GM12878 (cell line): ENCODE measurements around the gene FAM53B. TPM values are rescaled to one million over a fixed set of nuclear protein-coding genes. Genes with fewer than 3 reads are reported as not detected.

Source experiments
- ATAC-seq: fragments of 200-7000 bp; cut with Tn5 transposase; 3 replicates; pipeline ENCODE4 v1.9.1; 2020; ENCODE audit warnings: mild to moderate bottlenecking, moderate library complexity
- BruUV-seq: library from RNA; stranded (reverse); fragments of 400-500 nt; replicated peaks from 2 replicates; lab custom pipeline; 2021; lab: Mats Ljungman, UMichigan
- CTCF ChIA-PET: fragments of 300-600 bp; sonication (Branson Sonifier 250); formaldehyde crosslinking; extraction: SDS; loops from one replicate; lab custom pipeline; 2021; ENCODE audit warnings: inconsistent platforms; lab: Yijun Ruan, JAX
- POLR2A ChIA-PET: fragments of 350-600 bp; formaldehyde crosslinking; extraction: SDS; loops from one replicate; lab custom pipeline; 2021; ENCODE audit warnings: inconsistent platforms; lab: Charles Lee
- RAD21 ChIA-PET: fragments of 300-600 bp; sonication (Branson Sonifier 250); formaldehyde crosslinking; loops from one replicate; lab custom pipeline; 2023; ENCODE audit warnings: antibody characterized with exemption; ENCODE audit not compliant: unreplicated experiment; lab: Charles Lee
- SMC1A ChIA-PET: fragments of 300-600 bp; sonication (Branson Sonifier 250); formaldehyde crosslinking; loops from one replicate; lab custom pipeline; 2023; ENCODE audit not compliant: unreplicated experiment, uncharacterized antibody; lab: Charles Lee
- DNase-seq: peaks from one replicate; pipeline ENCODE4 v3.0.0-alpha.2; 2011; ENCODE audit warnings: low read depth, low spot score
- FAIRE-seq: peaks from 3 replicates; lab custom pipeline; 2011; peaks lifted over from hg19 to GRCh38; lab: Jason Lieb, UNC
- H2AFZ ChIP-seq: 2 replicates; pipeline ENCODE4 v1.6.0; 2011; ENCODE audit warnings: low read depth, low read length, control low read depth; ENCODE audit not compliant: control insufficient read depth
- H3K27ac ChIP-seq: 2 replicates; pipeline ENCODE4 v1.5.1; 2011; ENCODE audit warnings: control low read depth; ENCODE audit not compliant: control insufficient read depth, insufficient read depth
- H3K27me3 ChIP-seq, 2 experiments: replicated peaks in 1 of 2; 2 replicates each; pipeline versions ENCODE4 v1.6.0 to v1.6.1; 2011; ENCODE audit warnings: low read length in 1 of 2; ENCODE audit not compliant: control insufficient read depth in 2 of 2, insufficient read depth in 2 of 2
- H3K36me3 ChIP-seq, 2 experiments: 2 replicates each; pipeline ENCODE4 v1.5.1; 2011; ENCODE audit warnings: low read length in 1 of 2; ENCODE audit not compliant: control insufficient read depth in 2 of 2, insufficient read depth in 2 of 2
- H3K4me1 ChIP-seq: 2 replicates; pipeline ENCODE4 v1.6.1; 2011; ENCODE audit warnings: mild to moderate bottlenecking, low read length, moderate library complexity, mixed read lengths; ENCODE audit not compliant: control insufficient read depth, insufficient read depth
- H3K4me2 ChIP-seq: 2 replicates; pipeline ENCODE4 v1.6.0; 2011; ENCODE audit warnings: control low read depth; ENCODE audit not compliant: control insufficient read depth, insufficient read depth
- H3K4me3 ChIP-seq: fragments of 200-600 bp; sonication (generic); 2 replicates; pipeline ENCODE4 v1.5.1; 2016
- H3K79me2 ChIP-seq: 2 replicates; pipeline ENCODE4 v1.6.0; 2011; ENCODE audit warnings: low read length; ENCODE audit not compliant: control insufficient read depth, insufficient read depth
- H3K9ac ChIP-seq: 2 replicates; pipeline ENCODE4 v1.8.0; 2011; ENCODE audit warnings: low read length, control low read depth, mixed read lengths; ENCODE audit not compliant: control insufficient read depth, insufficient read depth
- H3K9me3 ChIP-seq: replicated peaks from 3 replicates; pipeline ENCODE4 v1.5.1; 2011; ENCODE audit warnings: mild to moderate bottlenecking, low read length; ENCODE audit not compliant: control insufficient read depth, insufficient read depth
- H4K20me1 ChIP-seq: 2 replicates; pipeline ENCODE4 v1.6.0; 2011; ENCODE audit not compliant: control insufficient read depth, insufficient read depth
- CHD2 ChIP-seq: IDR thresholded peaks from 2 replicates; pipeline ENCODE4 v1.6.1; 2011; ENCODE audit warnings: low read depth, low read length, improper control_type of control experiment, borderline replicate concordance
- RAD21 ChIP-seq: IDR thresholded peaks from 2 replicates; pipeline ENCODE4 v1.6.1; 2011; ENCODE audit warnings: mild to moderate bottlenecking, low read depth, low read length, moderate library complexity; ENCODE audit not compliant: insufficient read depth
- WGBS: methylation state at CpG from one replicate; pipeline ENCODE4 v1.1.6; 2016; ENCODE audit warnings: low lambda C conversion rate; ENCODE audit not compliant: insufficient replicate concordance, insufficient coverage; ENCODE audit errors: missing lambda C conversion rate; 5-methylcytosine and 5-hydroxymethylcytosine counted together
- in situ Hi-C: fragments of 300-500 bp; cut with MboI; formaldehyde crosslinking; loops from 9 replicates; pipeline ENCODE4 v1.14.3; 2018; ENCODE audit warnings: mixed read lengths
- intact Hi-C: fragments of 100-400 bp; cut with micrococcal nuclease; formaldehyde crosslinking; loops from one replicate; pipeline ENCODE4 v1.14.2; 2022; ENCODE audit not compliant: unreplicated experiment
- polyA plus RNA-seq, 11 experiments: library from polyadenylated mRNA; depleted of rRNA in 4 of 11; unstranded in 6 of 11; stranded (reverse) in 5 of 11; fragments of >200 nt; fragmentation: Nextera tagmentation in 4 of 11; fragmentation: Illumina TruSeq in 1 of 11; extraction: Ambion mirVana in 4 of 11; extraction: Trizol in 1 of 11; gene quantifications; 1 replicate in 1 of 11; 2 replicates in 10 of 11; pipeline versions ENCODE4 v1.2.1 to v1.2.3, GENCODE V29; 2011 to 2016; ENCODE audit warnings: inconsistent platforms in 2 of 11, missing spikeins in 2 of 11, low read depth in 1 of 11
- total RNA-seq, 4 experiments: library from RNA; depleted of rRNA in 3 of 4; stranded (reverse); fragments of >200 nt in 3 of 4; fragmentation: Illumina TruSeq in 1 of 4; extraction: Trizol in 1 of 4; gene quantifications; 2 replicates each; pipeline versions ENCODE4 v1.2.1 to v1.2.3, GENCODE V29; 2013 to 2021
- TF ChIP-seq, protein P1 (sequence below): IDR thresholded peaks from 2 replicates; pipeline ENCODE4 v1.6.1; 2011; ENCODE audit warnings: borderline replicate concordance, low read depth, mild to moderate bottlenecking, moderate library complexity, mixed read lengths, low read length; ENCODE audit not compliant: insufficient read depth; ENCODE audit errors: extremely low read length
- TF ChIP-seq, protein P2 (sequence below): IDR thresholded peaks from 2 replicates; pipeline ENCODE4 v1.6.1; 2011; ENCODE audit warnings: mild to moderate bottlenecking, low read depth, low read length, moderate library complexity; ENCODE audit not compliant: insufficient replicate concordance

FAM53B gene
- total and polyA plus RNA-seq, 10 of the 15 experiments (the other 5 are each of a cell fraction or from before 2014, with no cell fraction given) = 0.05 to 26.3 (median 8.1) TPM

DNA sequence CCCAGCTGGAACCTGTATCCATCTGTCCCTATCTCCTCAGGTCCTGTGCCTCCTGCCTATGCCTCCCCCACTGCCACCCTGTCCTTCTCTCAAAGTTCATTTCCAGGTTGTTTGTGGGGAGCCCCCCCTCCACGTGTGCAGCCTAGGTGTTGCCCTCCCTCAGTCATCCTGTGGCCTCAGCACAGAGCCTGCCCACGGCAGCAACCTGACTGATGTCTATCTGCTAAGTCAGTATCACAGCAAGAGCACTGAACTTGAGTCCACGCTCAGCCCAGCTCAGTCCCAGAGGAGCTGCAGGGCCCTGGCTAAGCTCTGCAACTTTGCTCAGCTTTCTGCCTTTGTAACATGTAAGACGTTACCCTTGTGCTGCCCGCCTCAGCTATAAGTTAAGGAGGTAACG is 28.7 kb downstream of the FAM53B start (continued):
- TF ChIP-seq, protein P1, sequence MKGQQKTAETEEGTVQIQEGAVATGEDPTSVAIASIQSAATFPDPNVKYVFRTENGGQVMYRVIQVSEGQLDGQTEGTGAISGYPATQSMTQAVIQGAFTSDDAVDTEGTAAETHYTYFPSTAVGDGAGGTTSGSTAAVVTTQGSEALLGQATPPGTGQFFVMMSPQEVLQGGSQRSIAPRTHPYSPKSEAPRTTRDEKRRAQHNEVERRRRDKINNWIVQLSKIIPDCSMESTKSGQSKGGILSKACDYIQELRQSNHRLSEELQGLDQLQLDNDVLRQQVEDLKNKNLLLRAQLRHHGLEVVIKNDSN = no peak
- TF ChIP-seq RAD21 = no peak
- TF ChIP-seq, protein P2, sequence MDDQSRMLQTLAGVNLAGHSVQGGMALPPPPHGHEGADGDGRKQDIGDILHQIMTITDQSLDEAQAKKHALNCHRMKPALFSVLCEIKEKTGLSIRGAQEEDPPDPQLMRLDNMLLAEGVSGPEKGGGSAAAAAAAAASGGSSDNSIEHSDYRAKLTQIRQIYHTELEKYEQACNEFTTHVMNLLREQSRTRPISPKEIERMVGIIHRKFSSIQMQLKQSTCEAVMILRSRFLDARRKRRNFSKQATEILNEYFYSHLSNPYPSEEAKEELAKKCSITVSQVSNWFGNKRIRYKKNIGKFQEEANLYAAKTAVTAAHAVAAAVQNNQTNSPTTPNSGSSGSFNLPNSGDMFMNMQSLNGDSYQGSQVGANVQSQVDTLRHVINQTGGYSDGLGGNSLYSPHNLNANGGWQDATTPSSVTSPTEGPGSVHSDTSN = no peak

DNA sequence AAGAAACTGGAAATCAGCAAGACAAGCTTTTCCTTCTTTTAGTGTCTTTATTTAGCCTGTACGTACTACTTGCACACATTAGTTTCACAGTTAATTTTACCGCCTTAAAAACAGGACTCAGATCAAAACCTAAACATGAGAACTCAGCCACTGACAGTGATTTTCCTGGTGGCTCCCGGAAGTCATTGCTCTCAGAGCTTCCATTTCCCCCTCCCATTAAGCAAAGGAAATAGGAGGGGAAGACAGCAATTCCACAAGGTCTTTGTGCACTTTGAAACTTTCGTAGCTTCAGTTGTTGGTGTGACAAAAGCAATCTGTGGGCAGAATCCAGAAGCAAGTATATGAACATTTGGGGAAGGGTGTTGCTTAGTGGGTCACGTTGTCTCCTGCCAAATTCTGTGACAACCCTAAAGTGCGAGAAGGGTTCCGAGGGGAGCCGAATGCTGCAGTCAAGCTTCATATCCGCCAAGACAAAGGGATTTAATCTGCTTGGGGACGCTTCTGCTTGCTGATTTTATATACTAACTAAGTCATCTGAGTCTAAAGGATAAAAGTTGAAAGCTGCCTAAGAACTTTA is 30.4 kb downstream of the FAM53B start:
- Histone ChIP-seq H3K36me3 (no peaks in the 10 kb centered on the region; a peak in 1 of 4 replicates), H4K20me1 (no peaks in the 10 kb centered on the region), H3K9me3 (no peaks in the 10 kb centered on the region), H3K4me1 (peaks cover 29% of the 10 kb centered on the region), H3K79me2 (peaks cover 15% of the 10 kb centered on the region), H2AFZ (no peak overlapping the region), H3K27me3 (no peaks in the 10 kb centered on the region), H3K4me3 (no peak overlapping the region), H3K9ac (no peak overlapping the region), H3K27ac (no peak overlapping the region), H3K4me2 (no peak overlapping the region)
- POLR2A ChIA-PET = interaction anchor here (0.7 to 1.8 kb wide), 5 partner anchors 9 to 178 kb away, joined by 3 to 6 read pairs (median 3); no protein-coding TSS in a partner anchor
- in situ Hi-C loops = no loop called here
- BruUV-seq = no TSS peak
- CTCF ChIA-PET = interaction anchor here (0.9 to 21.9 kb wide), 5 partner anchors 9 to 351 kb away, joined by 3 to 319 read pairs (median 4); no protein-coding TSS in a partner anchor
- RAD21 ChIA-PET = interaction anchor here (0.6 to 15.5 kb wide), 4 partner anchors 9 to 264 kb away, joined by 3 to 309 read pairs (median 134); no protein-coding TSS in a partner anchor
- FAIRE-seq (no peak), ATAC-seq (no peak), DNase-seq (no peak)
- WGBS = 55% methylated on average over 10 of the region's 10 CpGs
- TF ChIP-seq CHD2 = no peak
- SMC1A ChIA-PET = interaction anchor here (0.8 to 21.7 kb wide), 3 partner anchors 11 to 26 kb away, joined by 3 to 351 read pairs (median 4); no protein-coding TSS in a partner anchor
- intact Hi-C loops = no loop called here
